Sigmoid colon (tissue), 7 donors: ENCODE data around the gene SLC22A31. TPM values are rescaled to one million over a fixed set of nuclear protein-coding genes. Genes with fewer than 3 reads are reported as not detected.

Experiments
- DNase-seq: peaks from one replicate; pipeline ENCODE4 v3.0.0-alpha.2; 2019
- H3K27ac ChIP-seq, 4 donors: fragments of 200-600 bp; sonication (generic); one replicate each; pipeline ENCODE4 v1.5.1; 2016 to 2019; ENCODE audit warnings: mild to moderate bottlenecking in 1 of 4
- H3K27me3 ChIP-seq, 3 donors: fragments of 200-600 bp; sonication (generic); one replicate each; pipeline ENCODE4 v1.5.1; 2019; ENCODE audit warnings: mild to moderate bottlenecking in 1 of 3
- H3K36me3 ChIP-seq, 4 donors: fragments of 200-600 bp; sonication (generic); one replicate each; pipeline ENCODE4 v1.5.1; 2016 to 2019
- H3K4me1 ChIP-seq, 4 donors: fragments of 200-600 bp; sonication (generic); one replicate each; pipeline ENCODE4 v1.5.1; 2017 to 2019
- H3K4me3 ChIP-seq, 4 donors: fragments of 200-600 bp; sonication (generic); one replicate each; pipeline ENCODE4 v1.5.1; 2017 to 2019; ENCODE audit warnings: mild to moderate bottlenecking in 2 of 4, moderate library complexity in 1 of 4
- H3K9me3 ChIP-seq, 4 donors: fragments of 200-600 bp in 3 of 4; sonication (generic) in 3 of 4; one replicate each; pipeline versions ENCODE4 v1.5.1 to v1.6.1; 2013 to 2019
- CTCF ChIP-seq, 4 experiments: fragments of 450-650 bp in 3 of 4; fragments of 200-600 bp in 1 of 4; IDR thresholded peaks; one replicate each; pipeline ENCODE4 v1.5.1; 2016 to 2019; ENCODE audit warnings: antibody characterized with exemption in 4 of 4, mild to moderate bottlenecking in 3 of 4, moderate library complexity in 2 of 4
- EP300 ChIP-seq, 4 donors: sonication (generic); formaldehyde crosslinking; IDR thresholded peaks; one replicate each; pipeline ENCODE4 v1.6.1; 2017; ENCODE audit warnings: antibody characterized with exemption in 4 of 4
- POLR2A ChIP-seq, 2 donors: fragments of 450-650 bp; IDR thresholded peaks; one replicate each; pipeline ENCODE4 v1.6.1; 2016; ENCODE audit warnings: antibody characterized with exemption in 2 of 2, mild to moderate bottlenecking in 2 of 2, moderate library complexity in 2 of 2
- POLR2AphosphoS5 ChIP-seq, 4 donors: sonication (generic); formaldehyde crosslinking; IDR thresholded peaks; one replicate each; pipeline ENCODE4 v1.6.1; 2017; ENCODE audit warnings: antibody characterized with exemption in 4 of 4
- WGBS, 2 donors: extraction: QIAGEN DNeasy Blood & Tissue Kit; methylation state at CpG; one replicate each; pipeline ENCODE4 v1.1.7; 2013; 5-methylcytosine and 5-hydroxymethylcytosine counted together
- intact Hi-C: fragments of 100-400 bp; cut with DNase I; formaldehyde crosslinking; loops from one replicate; pipeline ENCODE4 v1.15.1; 2023
- polyA plus RNA-seq, 3 donors: library from polyadenylated mRNA; stranded (reverse); fragments of 200-250 nt; gene quantifications; one replicate each; pipeline ENCODE4 v1.2.3, GENCODE V29; 2013
- total RNA-seq, 4 donors: library from RNA; depleted of rRNA; stranded (reverse); fragments of >200 nt; gene quantifications; one replicate each; pipeline ENCODE4 v1.1.0, GENCODE V29; 2016
- donor health status: healthy with polysubstance abuse.
- donor health status: Bipolar disorder and iron deficiency.
- donor health status: healthy.

SLC22A31 gene
- total and polyA plus RNA-seq, 7 donors: 0.87 TPM; not detected in 6

- Histone ChIP-seq H3K9me3 (peaks cover 0 to 3% (median 1%) of the 10 kb centered on the region in 4 donors), H3K27ac (no peak overlapping the region), H3K4me3 (peak overlapping the region in 3 of 4 donors; percentile 17 to 30 (median 28)), H3K36me3 (no peaks in the 10 kb centered on the region), H3K27me3 (peaks cover 42 to 84% (median 76%) of the 10 kb centered on the region in 3 donors), H3K4me1 (peaks cover 0 to 26% (median 18%) of the 10 kb centered on the region in 4 donors)
- DNase-seq: peak; percentile 75
- intact Hi-C loops: no loop called here
- no peak for TF ChIP-seq EP300 (IDR thresholded peaks at IDR 0.05)
- no peak for TF ChIP-seq POLR2AphosphoS5 (IDR thresholded peaks at IDR 0.05)
- no peak for TF ChIP-seq POLR2A (IDR thresholded peaks at IDR 0.05)
- WGBS, 2 donors: 2% methylated on average over 111 of the region's 111 CpGs
These were observed 1.4 kb upstream of the SLC22A31 start for GRCh38 chr16:89201439-89202377.

DNA sequence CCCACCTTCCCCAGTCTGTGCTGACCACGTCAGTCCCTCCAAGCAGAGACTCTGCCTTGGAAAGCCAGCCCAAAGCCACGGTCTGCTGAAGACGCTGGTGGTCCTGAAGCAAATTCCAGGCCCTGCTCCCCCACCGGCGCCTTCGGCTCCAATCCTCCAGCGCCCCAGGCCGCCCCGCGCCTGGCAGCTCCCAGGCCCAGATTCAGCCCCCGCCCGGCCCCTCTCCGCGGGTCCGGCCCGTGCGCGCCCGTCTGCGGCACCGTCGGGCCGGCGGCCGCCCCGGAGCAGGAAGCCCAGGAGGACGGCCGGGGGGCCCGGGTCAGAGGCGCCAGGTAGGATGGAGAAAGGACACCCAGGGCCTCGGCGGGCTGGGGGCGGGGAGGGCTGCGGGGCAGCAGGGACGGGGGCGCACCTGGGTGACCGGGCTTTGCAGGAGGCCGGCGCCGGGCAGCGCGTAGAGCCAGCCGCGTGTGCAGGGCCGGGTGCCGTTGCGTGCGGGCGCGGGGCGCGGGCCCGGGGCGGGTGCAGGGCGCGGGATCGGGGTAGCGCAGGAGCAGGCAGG is 594 bp upstream of the SLC22A31 start:
- intact Hi-C loops: no loop called here
- Histone ChIP-seq H3K27ac (no peak overlapping the region), H3K36me3 (no peaks in the 10 kb centered on the region), H3K9me3 (peaks cover 0 to 3% (median 1%) of the 10 kb centered on the region in 4 donors), H3K4me1 (peaks cover 0 to 26% (median 18%) of the 10 kb centered on the region in 4 donors), H3K4me3 (peak overlapping the region in 3 of 4 donors; percentile 17 to 30 (median 28)), H3K27me3 (peaks cover 42 to 81% (median 76%) of the 10 kb centered on the region in 3 donors)
- TF ChIP-seq POLR2A (IDR thresholded peaks at IDR 0.05) (no peak), CTCF (IDR thresholded peaks at IDR 0.05) (no peak), EP300 (IDR thresholded peaks at IDR 0.05) (no peak), POLR2AphosphoS5 (IDR thresholded peaks at IDR 0.05) (no peak)
- DNase-seq: no peak
- 3 to 5% methylated on average over 58 of the region's 58 CpGs for WGBS, 2 donors

DNA sequence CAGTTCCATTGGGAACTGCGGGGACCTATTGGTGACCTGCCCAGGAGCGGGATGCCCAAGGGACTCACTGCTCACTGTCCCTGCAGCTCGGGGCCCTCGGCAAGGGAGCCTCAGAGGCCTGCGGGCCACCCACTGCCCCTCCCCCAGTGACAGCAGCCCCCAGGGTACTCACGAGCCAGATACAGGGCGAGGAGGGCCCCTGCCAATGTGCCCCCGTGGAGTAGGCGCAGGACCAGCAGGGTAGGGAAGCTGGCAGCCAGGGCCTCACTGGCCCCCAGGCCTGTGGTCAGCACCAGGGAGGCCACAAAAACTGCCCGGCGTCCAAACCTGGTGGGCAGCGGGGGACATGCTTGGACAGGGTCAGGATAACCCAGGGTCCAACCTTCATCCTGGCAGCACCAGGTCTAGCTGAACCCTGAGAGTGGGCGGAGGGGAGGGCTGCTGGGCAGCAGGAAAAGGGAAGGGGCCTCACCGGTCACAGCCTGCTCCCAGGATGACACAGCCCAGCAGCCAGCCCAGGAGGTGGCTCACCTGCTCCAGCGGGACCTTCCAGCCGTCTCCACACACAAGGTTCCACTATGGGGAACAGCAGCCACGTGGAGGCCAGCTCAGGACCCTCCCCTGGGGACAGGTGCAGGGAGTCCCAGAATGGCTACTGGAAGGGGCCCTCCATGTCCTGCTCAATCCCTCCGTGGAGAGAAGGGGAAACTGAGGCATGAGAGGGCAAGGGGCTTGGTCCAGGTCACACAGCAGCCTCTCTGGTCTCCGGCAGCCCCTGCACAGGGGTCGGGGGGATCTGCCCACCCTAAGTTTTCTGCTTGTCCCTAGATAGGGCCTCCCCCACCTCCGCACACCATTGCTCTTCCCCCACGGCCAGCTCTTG is 855 bp downstream of the SLC22A31 start:
- no peaks in the 10 kb centered on the region for H3K36me3 ChIP-seq
- no peak overlapping the region for H3K27ac ChIP-seq
- peaks cover 42 to 68% (median 64%) of the 10 kb centered on the region in 3 donors for H3K27me3 ChIP-seq
- peaks cover 0 to 3% (median 1%) of the 10 kb centered on the region in 4 donors for H3K9me3 ChIP-seq
- H3K4me1 ChIP-seq: peaks cover 0 to 26% (median 18%) of the 10 kb centered on the region in 4 donors
- TF ChIP-seq CTCF (IDR thresholded peaks at IDR 0.05) (no peak), POLR2AphosphoS5 (IDR thresholded peaks at IDR 0.05) (no peak), POLR2A (IDR thresholded peaks at IDR 0.05) (no peak), EP300 (IDR thresholded peaks at IDR 0.05) (no peak)
- no peak for DNase-seq
- H3K4me3 ChIP-seq: no peak overlapping the region
- intact Hi-C loops: no loop called here
- 63 to 82% methylated on average over 22 of the region's 22 CpGs for WGBS, 2 donors

- Histone ChIP-seq H3K27me3 (peaks cover 42 to 63% (median 61%) of the 10 kb centered on the region in 3 donors), H3K27ac (no peak overlapping the region), H3K4me1 (peaks cover 0 to 26% (median 18%) of the 10 kb centered on the region in 4 donors), H3K9me3 (peaks cover 0 to 3% (median 1%) of the 10 kb centered on the region in 4 donors), H3K4me3 (no peak overlapping the region), H3K36me3 (no peaks in the 10 kb centered on the region)
- TF ChIP-seq POLR2AphosphoS5 (IDR thresholded peaks at IDR 0.05): no peak
- no peak for TF ChIP-seq POLR2A (IDR thresholded peaks at IDR 0.05)
- no peak for TF ChIP-seq CTCF (IDR thresholded peaks at IDR 0.05)
- WGBS, 2 donors: 75 to 92% methylated on average over 28 of the region's 28 CpGs
- intact Hi-C loops: no loop called here
- DNase-seq: no peak
These were observed 1.7 kb downstream of the SLC22A31 start for GRCh38 chr16:89198417-89199240.
